Gastroesophageal sphincter (tissue), 4 donors: ENCODE measurements around the gene RETSAT. TPM values are rescaled to one million over a fixed set of nuclear protein-coding genes. Genes with fewer than 3 reads are reported as not detected.
"Not testable (repeated sequence)": the region's sequence is repeated elsewhere in the genome, so short reads cannot be mapped to it uniquely, and the experiment has no call there.

Source experiments
- ATAC-seq: fragments of 150-250 bp; one replicate; pipeline ENCODE4 v1.9.1; 2016; ENCODE audit warnings: mild to moderate bottlenecking, moderate library complexity
- H3K27ac ChIP-seq, 4 donors: fragments of 200-600 bp; sonication (generic) in 3 of 4; 1 replicate in 3 of 4; 2 replicates in 1 of 4; pipeline ENCODE4 v1.5.1; 2016 to 2019
- H3K27me3 ChIP-seq: fragments of 200-600 bp; sonication (generic); one replicate; pipeline ENCODE4 v1.5.1; 2019
- H3K36me3 ChIP-seq, 2 donors: fragments of 200-600 bp; sonication (generic); one replicate each; pipeline ENCODE4 v1.5.1; 2019; ENCODE audit warnings: control low read depth in 1 of 2
- H3K4me1 ChIP-seq, 3 donors: fragments of 200-600 bp; sonication (generic); 1 replicate in 2 of 3; 2 replicates in 1 of 3; pipeline ENCODE4 v1.5.1; 2016 to 2019; ENCODE audit warnings: control low read depth in 2 of 3
- H3K4me3 ChIP-seq, 2 donors: fragments of 200-600 bp; sonication (generic); one replicate each; pipeline ENCODE4 v1.5.1; 2019; ENCODE audit warnings: mild to moderate bottlenecking in 1 of 2, moderate library complexity in 1 of 2
- H3K9me3 ChIP-seq, 3 donors: fragments of 200-600 bp; sonication (generic); one replicate each; pipeline ENCODE4 v1.5.1; 2017 to 2019; ENCODE audit warnings: control low read depth in 2 of 3
- EP300 ChIP-seq: sonication (generic); formaldehyde crosslinking; IDR thresholded peaks from one replicate; pipeline ENCODE4 v1.6.1; 2017; ENCODE audit warnings: antibody characterized with exemption, mild to moderate bottlenecking
- POLR2A ChIP-seq, 2 donors: fragments of 450-650 bp; IDR thresholded peaks; one replicate each; pipeline ENCODE4 v1.6.1; 2017; ENCODE audit warnings: antibody characterized with exemption in 2 of 2, mild to moderate bottlenecking in 2 of 2, moderate library complexity in 1 of 2
- POLR2AphosphoS5 ChIP-seq: sonication (generic); formaldehyde crosslinking; IDR thresholded peaks from one replicate; pipeline ENCODE4 v1.6.1; 2017; ENCODE audit warnings: antibody characterized with exemption
- WGBS, 2 donors: methylation state at CpG; one replicate each; pipeline ENCODE4 v1.1.5; 2018; ENCODE audit warnings: low coverage in 1 of 2; 5-methylcytosine and 5-hydroxymethylcytosine counted together
- total RNA-seq, 4 donors: library from RNA; depleted of rRNA; stranded (reverse); fragments of >200 nt; gene quantifications; one replicate each; pipeline ENCODE4 v1.1.0, GENCODE V29; 2016
- TF ChIP-seq, protein P1 (sequence below), 4 experiments: fragments of 200-600 bp in 2 of 4; fragments of 450-650 bp in 2 of 4; sonication (generic) in 1 of 4; IDR thresholded peaks; one replicate each; pipeline ENCODE4 v1.5.1; 2017 to 2019; ENCODE audit warnings: antibody characterized with exemption in 4 of 4, mild to moderate bottlenecking in 2 of 4, moderate library complexity in 2 of 4

Gene RETSAT
- total RNA-seq, 4 donors from 2014 or later, result 29.5 to 61.8 (median 44.9) TPM

DNA sequence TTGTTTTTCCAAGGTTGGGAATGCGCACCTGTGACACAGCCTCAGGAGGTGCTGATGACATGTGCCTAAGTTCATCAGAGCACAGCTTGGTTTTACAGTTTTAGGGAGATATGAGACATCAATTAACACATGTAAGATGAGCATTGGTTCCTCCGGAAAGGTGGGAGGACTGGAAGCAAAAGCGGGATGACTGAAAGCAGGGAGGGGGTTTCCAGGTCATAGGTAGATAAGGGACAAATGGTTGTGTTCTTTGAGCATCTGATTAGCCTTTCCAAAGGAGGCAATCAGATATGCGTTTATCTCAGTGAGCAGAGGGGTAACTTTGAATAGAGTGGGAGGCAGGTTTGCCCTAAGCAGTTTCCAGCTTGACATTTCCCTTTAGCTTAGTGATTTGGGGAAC is 29.5 kb upstream of the RETSAT start:
- H3K4me1 ChIP-seq, result no peaks in the 10 kb centered on the region
- no peaks in the 10 kb centered on the region for H3K9me3 ChIP-seq
- 77 to 87% methylated on average over 3 to 4 of the region's 4 CpGs for WGBS, 2 donors
- H3K27me3 ChIP-seq, result no peaks in the 10 kb centered on the region
- TF ChIP-seq POLR2AphosphoS5 (no peak), POLR2A (IDR thresholded peaks at IDR 0.05) (no peak), EP300 (no peak)
- TF ChIP-seq, protein P1, sequence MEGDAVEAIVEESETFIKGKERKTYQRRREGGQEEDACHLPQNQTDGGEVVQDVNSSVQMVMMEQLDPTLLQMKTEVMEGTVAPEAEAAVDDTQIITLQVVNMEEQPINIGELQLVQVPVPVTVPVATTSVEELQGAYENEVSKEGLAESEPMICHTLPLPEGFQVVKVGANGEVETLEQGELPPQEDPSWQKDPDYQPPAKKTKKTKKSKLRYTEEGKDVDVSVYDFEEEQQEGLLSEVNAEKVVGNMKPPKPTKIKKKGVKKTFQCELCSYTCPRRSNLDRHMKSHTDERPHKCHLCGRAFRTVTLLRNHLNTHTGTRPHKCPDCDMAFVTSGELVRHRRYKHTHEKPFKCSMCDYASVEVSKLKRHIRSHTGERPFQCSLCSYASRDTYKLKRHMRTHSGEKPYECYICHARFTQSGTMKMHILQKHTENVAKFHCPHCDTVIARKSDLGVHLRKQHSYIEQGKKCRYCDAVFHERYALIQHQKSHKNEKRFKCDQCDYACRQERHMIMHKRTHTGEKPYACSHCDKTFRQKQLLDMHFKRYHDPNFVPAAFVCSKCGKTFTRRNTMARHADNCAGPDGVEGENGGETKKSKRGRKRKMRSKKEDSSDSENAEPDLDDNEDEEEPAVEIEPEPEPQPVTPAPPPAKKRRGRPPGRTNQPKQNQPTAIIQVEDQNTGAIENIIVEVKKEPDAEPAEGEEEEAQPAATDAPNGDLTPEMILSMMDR (IDR thresholded peaks at IDR 0.05), result no peak
- H3K27ac ChIP-seq, result no peak overlapping the region
- H3K36me3 ChIP-seq, result peaks cover 0 to 90% of the 10 kb centered on the region in 2 donors
- ATAC-seq, result no peak
- H3K4me3 ChIP-seq, result no peak overlapping the region

DNA sequence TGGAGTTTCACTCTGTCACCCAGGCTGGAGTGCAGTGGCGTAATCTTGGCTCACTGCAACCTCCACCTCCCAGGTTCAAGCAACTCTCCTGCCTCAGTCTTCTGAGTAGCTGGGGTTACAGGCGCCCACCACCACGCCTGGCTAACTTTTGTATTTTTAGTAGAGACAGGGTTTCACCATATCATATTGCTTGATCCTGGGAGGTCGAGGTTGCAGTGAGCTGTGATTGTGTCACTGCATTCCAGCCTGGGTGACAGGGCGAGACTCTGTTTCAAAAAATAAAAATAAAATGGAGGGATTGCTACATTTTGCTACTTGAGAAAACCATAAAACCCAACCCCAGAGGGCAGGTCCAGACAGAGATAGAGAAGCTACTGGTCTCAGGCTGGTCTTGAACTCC is 28.8 kb upstream of the RETSAT start:
- WGBS, 2 donors, result 100% methylated on average over 3 of the region's 5 CpGs; no CpG with 5 or more reads in 1 of the 2 donors
- ATAC-seq, H3K4me3 ChIP-seq: not testable (repeated sequence)

DNA sequence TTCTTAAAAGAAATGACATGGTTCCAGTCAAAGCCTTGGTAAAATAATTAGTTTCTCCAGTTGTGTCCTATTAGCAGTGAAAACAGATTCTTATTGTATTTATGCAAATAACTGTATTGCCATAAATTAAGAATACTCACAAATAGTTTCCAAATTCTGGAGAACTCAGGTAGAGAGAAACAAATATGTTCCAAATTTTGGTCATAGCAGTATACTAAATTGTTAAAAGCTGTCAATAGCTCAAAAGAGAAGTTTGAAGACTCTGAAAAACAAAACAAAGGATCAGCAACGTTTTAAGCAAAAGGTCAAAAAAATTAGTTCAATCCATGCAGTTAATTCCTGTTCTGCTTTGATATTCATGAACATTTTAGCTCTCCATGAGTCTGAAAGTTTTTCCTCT is 25.7 kb upstream of the RETSAT start:
- WGBS, 2 donors, result 68 to 86% methylated on average over 1 of the region's 1 CpG

More for the DNA sequence above, 28.8 kb upstream of the RETSAT start:
- H3K9me3 ChIP-seq, H3K27ac ChIP-seq, H3K27me3 ChIP-seq, H3K4me1 ChIP-seq: not testable (repeated sequence)
- H3K36me3 ChIP-seq, result peaks cover 0 to 90% of the 10 kb centered on the region in 2 donors

DNA sequence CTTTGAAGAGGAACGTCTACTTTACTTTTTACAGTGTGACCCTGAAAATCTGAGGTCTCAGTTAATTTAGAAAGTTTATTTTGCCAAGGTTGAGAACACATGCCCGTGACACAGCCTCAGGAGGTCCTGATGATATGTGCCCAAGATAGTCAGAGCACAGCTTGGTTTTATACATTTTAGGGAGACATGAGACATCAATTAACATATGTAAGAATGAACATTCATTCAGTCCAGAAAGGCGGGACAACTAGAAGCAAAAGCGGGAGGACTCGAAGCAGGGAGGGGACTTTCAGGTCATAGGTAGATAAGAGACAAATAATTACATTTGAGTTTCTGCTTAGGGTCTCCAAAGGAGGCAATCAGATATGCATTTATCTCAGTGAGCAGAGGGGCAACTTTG is 23.9 kb upstream of the RETSAT start:
- H3K4me1 ChIP-seq, result no peaks in the 10 kb centered on the region
- TF ChIP-seq POLR2A (IDR thresholded peaks at IDR 0.05) (no peak), POLR2AphosphoS5 (no peak), EP300 (no peak)
- TF ChIP-seq, protein P1 (IDR thresholded peaks at IDR 0.05), result no peak
- no peaks in the 10 kb centered on the region for H3K27me3 ChIP-seq
- no peaks in the 10 kb centered on the region for H3K9me3 ChIP-seq
- no peak overlapping the region for H3K4me3 ChIP-seq
- 83 to 91% methylated on average over 1 to 4 of the region's 5 CpGs for WGBS, 2 donors
- H3K36me3 ChIP-seq, result peaks cover 0 to 87% of the 10 kb centered on the region in 2 donors
- H3K27ac ChIP-seq, result no peak overlapping the region
- no peak for ATAC-seq

More for the DNA sequence above, 25.7 kb upstream of the RETSAT start:
- no peaks in the 10 kb centered on the region for H3K9me3 ChIP-seq
- no peaks in the 10 kb centered on the region for H3K27me3 ChIP-seq
- H3K4me3 ChIP-seq, result no peak overlapping the region
- TF ChIP-seq POLR2A (IDR thresholded peaks at IDR 0.05), result no peak
- TF ChIP-seq POLR2AphosphoS5, result no peak
- TF ChIP-seq, protein P1 (IDR thresholded peaks at IDR 0.05), result no peak
- ATAC-seq, result no peak
- no peak overlapping the region for H3K27ac ChIP-seq
- peaks cover 0 to 88% of the 10 kb centered on the region in 2 donors for H3K36me3 ChIP-seq
- H3K4me1 ChIP-seq, result no peaks in the 10 kb centered on the region

DNA sequence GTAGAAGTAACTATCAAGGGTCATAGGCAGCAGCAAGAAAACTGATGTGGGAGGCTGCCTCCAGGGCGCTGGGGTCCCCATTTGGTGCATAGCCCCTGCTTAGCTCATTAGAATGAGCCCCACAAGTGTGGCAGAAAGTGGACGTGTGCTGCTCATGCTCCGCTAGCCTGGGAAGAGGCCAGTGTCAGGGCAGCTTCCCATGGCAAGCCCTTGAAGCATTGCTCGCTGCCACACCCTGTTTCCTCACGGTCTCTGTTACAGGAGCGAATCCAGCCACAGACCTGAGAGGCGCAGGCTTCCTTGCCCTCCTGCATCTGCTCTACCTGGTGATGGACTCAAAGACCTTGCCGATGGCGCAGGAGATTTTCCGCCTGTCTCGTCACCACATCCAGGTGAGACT is 22.8 kb upstream of the RETSAT start:
- Histone ChIP-seq H3K4me1 (no peaks in the 10 kb centered on the region), H3K27me3 (no peaks in the 10 kb centered on the region), H3K4me3 (no peak overlapping the region), H3K9me3 (no peaks in the 10 kb centered on the region), H3K27ac (no peak overlapping the region), H3K36me3 (peaks cover 0 to 88% of the 10 kb centered on the region in 2 donors)
- TF ChIP-seq, protein P1 (IDR thresholded peaks at IDR 0.05), result no peak
- no peak for TF ChIP-seq POLR2A (IDR thresholded peaks at IDR 0.05)
- TF ChIP-seq EP300, result no peak
- TF ChIP-seq POLR2AphosphoS5, result no peak
- ATAC-seq, result no peak
- no CpG with 5 or more reads among the region's 11 CpGs for WGBS, 2 donors
